Fibroblast of skin of right quadriceps (primary cell): ENCODE results near the gene EYA2.

Experiments used
- DNase-seq: peaks from one replicate; pipeline ENCODE4 v3.0.0-alpha.2; 2013

Gene EYA2

GRCh38 chr20:46984405-46984804, 89.8 kb downstream of the EYA2 start:
- DNase-seq: peak; percentile 48

GRCh38 chr20:46985250-46985649, 90.6 kb downstream of the EYA2 start:
- no peak for DNase-seq

- no peak for DNase-seq
Observed at GRCh38 chr20:46985671-46986070, 91.0 kb downstream of the EYA2 start.

GRCh38 chr20:46987001-46987400, 92.4 kb downstream of the EYA2 start:
- no peak for DNase-seq

- DNase-seq: no peak
Observed at GRCh38 chr20:46990017-46990595, 95.5 kb downstream of the EYA2 start.

- no peak for DNase-seq
Observed at GRCh38 chr20:46990596-46991104, 96.0 kb downstream of the EYA2 start.

- DNase-seq: no peak
Observed at GRCh38 chr20:46991168-46991567, 96.5 kb downstream of the EYA2 start.

- no peak for DNase-seq
Observed at GRCh38 chr20:46991880-46992639, 97.4 kb downstream of the EYA2 start.

GRCh38 chr20:46992640-46993035, 98.0 kb downstream of the EYA2 start:
- DNase-seq: no peak

GRCh38 chr20:46993465-46994095, 98.9 kb downstream of the EYA2 start:
- DNase-seq: no peak

GRCh38 chr20:46994341-46994740, 99.7 kb downstream of the EYA2 start:
- no peak for DNase-seq

- no peak for DNase-seq
Observed at GRCh38 chr20:46995561-46996142, 101.0 kb downstream of the EYA2 start.

GRCh38 chr20:46997187-46997586, 102.5 kb downstream of the EYA2 start:
- DNase-seq: no peak

- DNase-seq: no peak
Observed at GRCh38 chr20:46998477-46999240, 104.0 kb downstream of the EYA2 start.

- DNase-seq: no peak
Observed at GRCh38 chr20:46999801-47000465, 105.3 kb downstream of the EYA2 start.

GRCh38 chr20:47003223-47003622, 108.6 kb downstream of the EYA2 start:
- no peak for DNase-seq

GRCh38 chr20:47004179-47004578, 109.5 kb downstream of the EYA2 start:
- no peak for DNase-seq

GRCh38 chr20:47007826-47008655, 113.4 kb downstream of the EYA2 start:
- no peak for DNase-seq

GRCh38 chr20:47008842-47009518, 114.3 kb downstream of the EYA2 start:
- no peak for DNase-seq

- no peak for DNase-seq
Observed at GRCh38 chr20:47009784-47010183, 115.1 kb downstream of the EYA2 start.

- no peak for DNase-seq
Observed at GRCh38 chr20:47011984-47012383, 117.3 kb downstream of the EYA2 start.
